RWPE2 (cell line): Measurements from ENCODE around the gene LAMC3.

Source experiments
- ATAC-seq: fragments of 200-7000 bp; cut with Tn5 transposase; 3 replicates; pipeline ENCODE4 v1.9.1; 2021; ENCODE audit warnings: low read depth
- DNase-seq: peaks from one replicate; pipeline ENCODE4 v3.0.0-alpha.2; 2020; ENCODE audit warnings: low spot score
- H3K27ac ChIP-seq: fragments of 450-650 bp; 2 replicates; pipeline ENCODE4 v1.5.1; 2017; ENCODE audit warnings: mild to moderate bottlenecking; ENCODE audit not compliant: poor library complexity, severe bottlenecking
- H3K27me3 ChIP-seq: fragments of 250-450 bp; sonication (Bioruptor Pico); 2 replicates; pipeline ENCODE4 v1.5.1; 2021; ENCODE audit warnings: mild to moderate bottlenecking, moderate library complexity; ENCODE audit not compliant: insufficient read depth, poor library complexity, severe bottlenecking
- H3K36me3 ChIP-seq: fragments of 250-450 bp; sonication (Bioruptor Pico); 2 replicates; pipeline ENCODE4 v1.5.1; 2020; ENCODE audit warnings: low read depth, mild to moderate bottlenecking, moderate library complexity
- H3K4me1 ChIP-seq: fragments of 250-450 bp; sonication (Bioruptor Pico); 2 replicates; pipeline ENCODE4 v1.5.1; 2021; ENCODE audit warnings: mild to moderate bottlenecking, moderate library complexity; ENCODE audit not compliant: insufficient read depth, poor library complexity, severe bottlenecking
- H3K4me3 ChIP-seq: fragments of 250-450 bp; sonication (Bioruptor Pico); 2 replicates; pipeline ENCODE4 v1.5.1; 2021; ENCODE audit warnings: mild to moderate bottlenecking, moderate library complexity; ENCODE audit not compliant: severe bottlenecking
- H3K9me3 ChIP-seq: fragments of 250-450 bp; sonication (Bioruptor Pico); 2 replicates; pipeline ENCODE4 v1.5.1; 2021; ENCODE audit warnings: mild to moderate bottlenecking, moderate library complexity; ENCODE audit not compliant: severe bottlenecking
- TF ChIP-seq, protein P1 (sequence below): fragments of 450-650 bp; IDR thresholded peaks from one replicate; pipeline ENCODE4 v1.5.1; 2017; ENCODE audit warnings: mild to moderate bottlenecking, moderate library complexity; ENCODE audit not compliant: poor library complexity, severe bottlenecking

LAMC3 gene

DNA sequence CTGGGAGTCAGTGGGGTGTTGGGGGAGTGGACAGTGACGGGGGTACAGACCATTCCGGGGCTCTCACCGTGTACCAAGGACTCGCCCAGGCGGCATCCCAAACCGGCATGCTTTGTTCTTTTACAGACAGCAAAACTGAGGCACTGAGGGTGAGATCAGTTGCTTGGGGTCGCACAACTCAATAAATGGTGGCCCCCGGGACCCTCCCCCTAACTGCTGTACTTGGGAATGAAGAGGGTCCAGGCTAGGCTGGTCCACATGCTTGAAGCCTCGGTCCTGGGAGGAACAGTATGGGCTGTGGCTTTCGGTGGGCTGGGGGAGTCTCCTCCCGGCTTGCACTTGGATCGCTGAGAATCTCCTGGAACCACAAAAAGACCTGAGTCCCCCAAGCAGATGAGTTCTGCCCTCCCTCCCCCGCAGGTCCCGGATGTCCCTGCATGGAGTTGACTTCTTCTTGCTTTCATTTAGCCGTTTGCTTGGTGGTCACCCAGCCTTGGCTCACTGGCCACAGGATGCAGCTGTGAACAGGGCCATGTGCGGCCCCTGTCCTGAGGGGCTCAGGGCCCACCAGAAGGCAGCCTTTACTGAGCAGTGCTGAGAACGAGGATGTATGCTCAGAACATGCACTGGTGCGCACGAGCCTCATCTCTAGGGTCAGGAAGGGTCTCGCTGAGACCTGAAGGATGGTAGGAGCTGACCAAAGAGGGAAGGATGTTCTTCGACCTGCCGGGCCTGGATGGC lies 4.2 kb downstream of the LAMC3 start:
- peaks cover 19% of the 10 kb centered on the region for H3K9me3 ChIP-seq
- peaks cover 8% of the 10 kb centered on the region for H3K27me3 ChIP-seq
- TF ChIP-seq, protein P1, sequence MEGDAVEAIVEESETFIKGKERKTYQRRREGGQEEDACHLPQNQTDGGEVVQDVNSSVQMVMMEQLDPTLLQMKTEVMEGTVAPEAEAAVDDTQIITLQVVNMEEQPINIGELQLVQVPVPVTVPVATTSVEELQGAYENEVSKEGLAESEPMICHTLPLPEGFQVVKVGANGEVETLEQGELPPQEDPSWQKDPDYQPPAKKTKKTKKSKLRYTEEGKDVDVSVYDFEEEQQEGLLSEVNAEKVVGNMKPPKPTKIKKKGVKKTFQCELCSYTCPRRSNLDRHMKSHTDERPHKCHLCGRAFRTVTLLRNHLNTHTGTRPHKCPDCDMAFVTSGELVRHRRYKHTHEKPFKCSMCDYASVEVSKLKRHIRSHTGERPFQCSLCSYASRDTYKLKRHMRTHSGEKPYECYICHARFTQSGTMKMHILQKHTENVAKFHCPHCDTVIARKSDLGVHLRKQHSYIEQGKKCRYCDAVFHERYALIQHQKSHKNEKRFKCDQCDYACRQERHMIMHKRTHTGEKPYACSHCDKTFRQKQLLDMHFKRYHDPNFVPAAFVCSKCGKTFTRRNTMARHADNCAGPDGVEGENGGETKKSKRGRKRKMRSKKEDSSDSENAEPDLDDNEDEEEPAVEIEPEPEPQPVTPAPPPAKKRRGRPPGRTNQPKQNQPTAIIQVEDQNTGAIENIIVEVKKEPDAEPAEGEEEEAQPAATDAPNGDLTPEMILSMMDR, result no peak
- ATAC-seq (no peak), DNase-seq (no peak)
- no peak overlapping the region for H3K4me3 ChIP-seq
- no peak overlapping the region for H3K27ac ChIP-seq
- H3K36me3 ChIP-seq, result no peaks in the 10 kb centered on the region
- no peaks in the 10 kb centered on the region for H3K4me1 ChIP-seq

DNA sequence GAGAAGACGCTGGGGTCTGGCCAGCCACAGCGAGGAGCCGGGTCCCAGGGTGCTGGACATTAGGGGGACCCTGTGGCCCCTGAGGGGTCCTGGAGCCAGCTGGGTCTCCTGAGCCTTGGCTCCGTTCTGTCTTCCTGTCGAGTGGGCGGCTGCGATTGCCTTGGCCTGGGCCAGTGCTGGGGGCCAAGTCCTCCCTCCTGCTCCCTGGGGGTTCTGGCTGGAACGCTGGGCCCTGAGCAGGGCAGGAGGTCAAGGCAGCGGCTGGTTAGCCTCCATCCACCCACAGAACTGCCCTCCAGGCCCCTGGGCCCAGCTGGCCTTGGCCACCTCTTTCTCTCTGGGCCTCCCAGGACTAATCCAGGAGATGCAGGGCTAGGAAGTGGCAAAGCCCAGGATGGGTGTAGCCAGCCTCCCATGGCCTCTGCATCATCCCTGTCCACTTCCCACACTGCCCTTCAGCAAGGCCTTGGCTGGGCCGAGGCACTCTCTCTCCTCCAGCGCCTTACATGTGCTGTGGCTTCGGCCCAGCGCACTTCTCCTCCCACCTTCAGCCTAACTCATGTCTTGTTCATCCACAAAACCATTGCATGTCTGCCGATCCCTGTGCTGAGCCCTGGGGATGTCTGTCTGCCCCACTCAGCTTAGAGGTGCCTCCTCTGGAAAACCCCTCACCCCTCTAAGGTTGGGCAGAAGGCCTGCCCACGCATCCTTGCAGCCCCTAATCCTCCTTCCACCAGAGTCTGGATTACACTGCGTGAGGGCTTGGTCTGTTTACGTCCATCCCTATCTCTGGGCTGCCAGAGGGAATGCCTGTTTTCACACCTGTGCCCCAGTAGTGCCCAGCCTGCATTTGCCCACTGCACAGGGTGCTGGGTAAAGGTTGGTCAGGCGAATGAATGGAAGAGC lies 5.0 kb downstream of the LAMC3 start:
- TF ChIP-seq, protein P1, result no peak
- Histone ChIP-seq H3K27ac (no peak overlapping the region), H3K27me3 (peaks cover 5% of the 10 kb centered on the region), H3K36me3 (no peaks in the 10 kb centered on the region), H3K4me3 (no peak overlapping the region), H3K4me1 (no peaks in the 10 kb centered on the region), H3K9me3 (peaks cover 19% of the 10 kb centered on the region)
- DNase-seq (no peak), ATAC-seq (0 out of 3 replicates have a peak, but pooled peaks have one; percentile 8)

DNA sequence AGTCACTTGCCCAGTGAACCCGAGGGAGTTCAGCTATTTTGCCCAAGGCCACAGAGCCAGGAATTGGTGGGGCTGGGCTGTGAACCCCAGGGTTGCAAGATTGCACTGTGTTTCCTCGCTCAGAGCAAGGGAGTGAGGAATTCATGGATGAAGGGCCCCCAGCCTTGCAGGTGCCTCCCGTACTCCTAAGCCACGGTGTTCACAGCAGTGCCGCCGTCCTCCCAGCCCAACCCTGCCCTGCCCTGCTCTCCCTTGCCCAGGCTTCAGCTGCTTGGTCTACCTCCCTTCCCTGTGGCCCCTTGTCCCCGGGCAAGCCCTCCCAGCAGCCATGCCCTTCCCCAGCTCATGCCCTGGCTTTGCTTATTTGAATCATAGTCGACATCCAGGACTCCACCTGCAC lies 6.1 kb downstream of the LAMC3 start:
- Histone ChIP-seq H3K4me3 (no peak overlapping the region), H3K27ac (no peak overlapping the region), H3K36me3 (no peaks in the 10 kb centered on the region), H3K4me1 (no peaks in the 10 kb centered on the region), H3K27me3 (no peaks in the 10 kb centered on the region), H3K9me3 (peaks cover 19% of the 10 kb centered on the region)
- no peak for DNase-seq
- TF ChIP-seq, protein P1, result no peak
- ATAC-seq, result no peak

DNA sequence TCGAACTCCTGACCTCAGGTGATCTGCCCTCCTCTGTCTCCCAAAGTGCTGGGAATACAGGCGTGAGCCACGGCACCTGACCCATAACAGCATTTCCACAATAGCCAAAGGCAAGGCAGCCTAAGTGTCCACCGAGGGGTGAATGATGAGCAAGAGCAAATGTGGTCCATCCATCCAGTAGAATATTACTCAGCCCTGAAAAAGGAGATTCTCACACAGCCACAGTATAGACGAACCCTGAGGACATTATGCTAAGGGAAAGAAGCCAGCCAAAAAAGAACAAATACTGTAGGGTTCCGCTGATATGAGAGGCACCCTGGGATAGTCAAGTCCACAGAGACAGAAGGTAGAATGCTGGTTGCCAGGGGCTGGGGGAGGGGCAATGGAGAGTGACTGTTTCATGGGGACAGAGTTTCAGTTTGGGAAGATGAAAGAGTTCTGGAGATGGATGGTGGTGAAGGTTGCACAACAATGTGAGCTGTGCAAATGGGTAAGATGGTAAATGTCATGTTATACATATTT lies 7.0 kb downstream of the LAMC3 start:
- no peak for ATAC-seq
- Histone ChIP-seq H3K9me3 (peaks cover 15% of the 10 kb centered on the region), H3K36me3 (no peaks in the 10 kb centered on the region), H3K27me3 (no peaks in the 10 kb centered on the region), H3K27ac (no peak overlapping the region), H3K4me3 (no peak overlapping the region), H3K4me1 (no peaks in the 10 kb centered on the region)
- TF ChIP-seq, protein P1, result no peak
- no peak for DNase-seq
